ENCODE data around the gene NUBPL. TPM values are rescaled to one million over a fixed set of nuclear protein-coding genes. Genes with fewer than 3 reads are reported as not detected.

The NUBPL gene
- total and polyA plus RNA-seq, 5 donors = 9.6 to 23.9 (median 20.9) TPM

DNA sequence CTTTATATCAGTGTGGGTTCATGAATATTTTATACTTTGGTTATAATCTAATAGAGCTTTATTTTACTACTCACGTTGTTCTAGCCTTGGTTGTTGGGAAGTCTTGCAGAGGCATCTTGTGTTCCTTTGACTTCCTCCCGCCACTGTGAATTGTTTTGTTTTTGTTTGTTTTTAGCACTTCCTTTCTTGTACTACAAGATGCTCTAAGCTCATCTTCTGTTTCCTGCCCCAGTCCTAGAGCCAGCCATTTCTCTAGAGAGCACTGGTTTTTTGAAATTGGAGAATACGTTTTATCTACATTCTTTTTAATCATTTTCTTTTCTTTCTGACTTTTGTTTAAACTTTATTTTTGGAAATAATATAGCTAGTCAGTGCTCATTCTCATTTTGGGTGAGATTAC lies 15.9 kb upstream of the NUBPL start:
- DNase-seq = no peak
- no peak overlapping the region for H3K27ac ChIP-seq (ENCODE audit: low read length)
- intact Hi-C loops (cut with DNase I) = no loop called here
- no peak for ATAC-seq
- H3K9me3 ChIP-seq (ENCODE audit: control insufficient read depth, low read length) = no peaks in the 10 kb centered on the region
- WGBS = 33% methylated on average over 3 of the region's 3 CpGs
- no peak overlapping the region for H3K4me3 ChIP-seq (ENCODE audit: low read length)
- no peaks in the 10 kb centered on the region for H3K27me3 ChIP-seq (ENCODE audit: control insufficient read depth, insufficient read depth)
- H3K4me1 ChIP-seq (ENCODE audit: control insufficient read depth, insufficient read depth, low read length) = no peaks in the 10 kb centered on the region

DNA sequence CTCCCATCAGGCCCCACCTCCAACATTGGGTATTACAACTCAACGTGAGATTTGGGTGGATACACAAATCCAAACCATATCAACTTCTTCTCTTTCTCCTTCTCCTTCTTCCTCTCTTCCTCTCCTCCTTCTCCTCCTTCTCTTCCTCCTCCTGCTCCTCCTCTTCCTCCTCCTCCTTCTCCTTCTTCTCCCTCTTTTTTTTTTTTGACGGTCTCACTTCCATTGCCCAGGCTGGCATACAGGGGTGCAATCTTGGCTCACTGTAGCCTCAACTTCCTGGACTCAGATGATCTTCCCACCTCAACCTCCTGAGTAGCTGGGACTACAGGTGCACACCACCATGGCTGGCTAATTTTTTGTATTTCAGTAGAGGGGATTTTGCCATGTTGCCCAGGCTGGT lies 11.4 kb upstream of the NUBPL start:
- no peaks in the 10 kb centered on the region for H3K27me3 ChIP-seq (ENCODE audit: control insufficient read depth, insufficient read depth)
- ATAC-seq = no peak
- intact Hi-C loops (cut with DNase I) = no loop called here
- no peaks in the 10 kb centered on the region for H3K9me3 ChIP-seq (ENCODE audit: control insufficient read depth, low read length)
- H3K4me3 ChIP-seq (ENCODE audit: low read length) = no peak overlapping the region
- WGBS = 67% methylated on average over 2 of the region's 2 CpGs
- no peak for DNase-seq
- no peak overlapping the region for H3K27ac ChIP-seq (ENCODE audit: low read length)
- H3K4me1 ChIP-seq (ENCODE audit: control insufficient read depth, insufficient read depth, low read length) = no peaks in the 10 kb centered on the region

DNA sequence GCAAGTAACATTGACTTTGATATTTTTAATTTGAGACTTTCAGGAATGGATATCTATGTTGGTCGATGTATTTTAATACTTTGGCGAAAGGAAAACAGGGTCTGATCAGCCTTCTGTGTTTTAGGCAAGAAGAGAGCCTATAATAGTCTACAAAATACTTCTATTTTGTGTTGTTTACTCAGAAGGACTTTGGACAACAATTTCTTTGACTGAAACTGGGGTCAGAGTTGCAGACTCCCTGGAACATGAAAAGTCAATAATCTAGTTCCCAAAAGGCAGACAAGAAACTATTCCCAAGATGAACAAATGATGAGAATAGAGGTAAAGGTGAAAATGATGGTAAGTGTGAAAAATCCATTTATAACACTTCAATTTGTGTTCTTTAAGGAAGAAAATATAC lies 10.6 kb upstream of the NUBPL start:
- Histone ChIP-seq H3K9me3 (ENCODE audit: control insufficient read depth, low read length) (no peaks in the 10 kb centered on the region), H3K4me3 (ENCODE audit: low read length) (no peak overlapping the region), H3K4me1 (ENCODE audit: control insufficient read depth, insufficient read depth, low read length) (no peaks in the 10 kb centered on the region), H3K27ac (ENCODE audit: low read length) (no peak overlapping the region), H3K27me3 (ENCODE audit: control insufficient read depth, insufficient read depth) (no peaks in the 10 kb centered on the region)
- ATAC-seq = no peak
- no peak for DNase-seq
- 79% methylated on average over 2 of the region's 2 CpGs for WGBS
- intact Hi-C loops (cut with DNase I) = no loop called here

DNA sequence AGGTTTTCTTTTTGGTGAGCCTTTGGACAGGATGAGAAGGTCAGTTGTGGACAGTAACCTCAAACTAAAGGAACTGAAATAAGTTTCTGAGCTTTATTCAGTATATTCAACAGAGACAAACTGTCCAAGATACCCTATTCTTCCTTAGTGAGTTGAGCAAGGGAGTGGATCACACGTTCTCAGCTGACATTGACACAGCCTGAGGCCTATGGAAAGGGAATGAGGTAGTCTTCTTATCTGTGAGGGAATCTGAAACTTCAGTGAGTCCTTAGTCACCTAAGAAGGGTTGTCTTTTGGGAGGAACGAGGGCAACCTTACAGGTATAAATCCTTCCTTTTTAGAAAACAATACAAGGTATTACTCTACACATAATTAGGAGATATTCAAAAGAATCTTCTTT lies 5.0 kb upstream of the NUBPL start:
- ATAC-seq = no peak
- Histone ChIP-seq H3K4me3 (ENCODE audit: low read length) (no peak overlapping the region), H3K9me3 (ENCODE audit: control insufficient read depth, low read length) (no peaks in the 10 kb centered on the region), H3K27me3 (ENCODE audit: control insufficient read depth, insufficient read depth) (no peaks in the 10 kb centered on the region), H3K27ac (ENCODE audit: low read length) (no peak overlapping the region), H3K4me1 (ENCODE audit: control insufficient read depth, insufficient read depth, low read length) (no peaks in the 10 kb centered on the region)
- intact Hi-C loops (cut with DNase I) = no loop called here
- no peak for DNase-seq
- WGBS = 74% methylated on average over 2 of the region's 2 CpGs

DNA sequence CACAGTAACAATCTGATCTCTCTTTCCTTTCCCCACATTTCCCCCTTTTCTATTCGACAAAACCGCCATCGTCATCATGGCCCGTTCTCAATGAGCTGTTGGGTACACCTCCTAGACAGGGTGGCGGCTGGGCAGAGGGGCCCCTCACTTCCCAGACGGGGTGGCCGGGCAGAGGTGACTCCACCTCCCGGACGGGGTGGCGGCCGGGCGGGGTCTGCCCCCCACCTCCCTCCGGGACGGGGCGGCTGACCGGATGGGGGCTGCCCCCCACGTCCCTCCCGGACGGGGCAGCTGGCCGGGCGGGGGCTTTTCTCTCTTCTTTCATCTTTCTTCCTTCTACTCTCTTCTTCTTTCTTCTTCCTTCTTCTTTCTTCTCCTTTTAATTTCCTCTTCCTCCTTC lies 1.3 kb upstream of the NUBPL start:
- intact Hi-C loops (cut with DNase I) = loop anchor here in 1 of 4 donors (10.0 kb wide), 1 partner anchor 645 kb away; the partner anchor contains the start of genes RNU6-7 and RNU6-8
- H3K27me3 ChIP-seq (ENCODE audit: control insufficient read depth, insufficient read depth) = no peaks in the 10 kb centered on the region
- H3K4me1 ChIP-seq (ENCODE audit: control insufficient read depth, insufficient read depth, low read length) = no peaks in the 10 kb centered on the region
- WGBS = 93% methylated on average over 21 of the region's 21 CpGs
- ATAC-seq (no peak), DNase-seq (peak in 2 of 3 donors; percentile 37 to 61)
- H3K27ac ChIP-seq (ENCODE audit: low read length) = no peak overlapping the region
- no peaks in the 10 kb centered on the region for H3K9me3 ChIP-seq (ENCODE audit: control insufficient read depth, low read length)
- H3K4me3 ChIP-seq (ENCODE audit: low read length) = no peak overlapping the region

DNA sequence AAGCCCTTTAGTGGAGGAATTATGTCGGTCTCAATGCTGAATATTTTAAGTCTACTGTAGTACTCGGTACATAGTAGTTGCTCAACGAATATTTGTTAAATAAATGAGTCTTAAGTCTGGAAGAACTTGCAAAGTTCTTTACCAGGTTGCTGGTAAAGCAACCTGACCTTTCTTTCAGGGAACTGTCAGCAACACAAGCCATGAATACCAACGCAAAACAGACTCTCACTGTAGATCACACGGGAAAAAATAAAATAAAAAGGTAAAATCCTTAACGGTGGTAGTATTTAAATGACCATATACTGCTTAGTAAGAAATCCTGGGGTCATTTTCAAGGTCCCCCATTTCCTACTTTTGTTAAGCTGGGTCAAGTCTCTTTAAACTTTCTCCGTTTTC lies 447 bp upstream of the NUBPL start:
- Histone ChIP-seq H3K4me3 (ENCODE audit: low read length) (peak overlapping the region; percentile 96), H3K27me3 (ENCODE audit: control insufficient read depth, insufficient read depth) (no peaks in the 10 kb centered on the region), H3K27ac (ENCODE audit: low read length) (no peak overlapping the region), H3K9me3 (ENCODE audit: control insufficient read depth, low read length) (no peaks in the 10 kb centered on the region), H3K4me1 (ENCODE audit: control insufficient read depth, insufficient read depth, low read length) (no peaks in the 10 kb centered on the region)
- intact Hi-C loops (cut with DNase I) = loop anchor here in 1 of 4 donors (10.0 kb wide), 1 partner anchor 644 kb away; the partner anchor contains the start of genes RNU6-7 and RNU6-8
- DNase-seq (no peak), ATAC-seq (no peak)
- WGBS = 48% methylated on average over 7 of the region's 7 CpGs

DNA sequence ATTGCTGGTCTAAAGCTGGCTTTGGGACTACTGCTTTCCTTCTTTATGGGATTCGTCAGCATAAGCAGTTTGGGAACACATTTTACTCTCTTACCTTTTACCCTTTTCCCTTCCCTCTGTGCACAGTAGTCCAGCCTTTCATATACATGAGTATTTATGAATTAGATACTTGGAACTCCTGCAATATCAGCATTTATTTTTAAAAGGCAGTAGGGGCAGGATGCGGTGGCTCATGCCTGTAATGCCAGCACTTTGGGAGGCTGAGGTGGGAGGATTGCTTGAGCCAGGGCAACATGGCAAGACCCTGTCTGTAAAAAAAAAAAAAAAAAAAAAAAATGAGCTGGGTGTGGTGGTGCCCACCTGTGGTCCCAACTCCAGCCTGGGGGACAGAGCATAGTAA lies 3.0 kb downstream of the NUBPL start:
- ATAC-seq (no peak), DNase-seq (no peak)
- no peaks in the 10 kb centered on the region for H3K9me3 ChIP-seq (ENCODE audit: control insufficient read depth, low read length)
- H3K4me1 ChIP-seq (ENCODE audit: control insufficient read depth, insufficient read depth, low read length) = no peaks in the 10 kb centered on the region
- H3K27ac ChIP-seq (ENCODE audit: low read length) = no peak overlapping the region
- intact Hi-C loops (cut with DNase I) = loop anchor here in 1 of 4 donors (10.0 kb wide), 1 partner anchor 641 kb away; the partner anchor contains the start of genes RNU6-7 and RNU6-8
- WGBS = 95% methylated on average over 2 of the region's 2 CpGs
- no peaks in the 10 kb centered on the region for H3K27me3 ChIP-seq (ENCODE audit: control insufficient read depth, insufficient read depth)
- no peak overlapping the region for H3K4me3 ChIP-seq (ENCODE audit: low read length)

DNA sequence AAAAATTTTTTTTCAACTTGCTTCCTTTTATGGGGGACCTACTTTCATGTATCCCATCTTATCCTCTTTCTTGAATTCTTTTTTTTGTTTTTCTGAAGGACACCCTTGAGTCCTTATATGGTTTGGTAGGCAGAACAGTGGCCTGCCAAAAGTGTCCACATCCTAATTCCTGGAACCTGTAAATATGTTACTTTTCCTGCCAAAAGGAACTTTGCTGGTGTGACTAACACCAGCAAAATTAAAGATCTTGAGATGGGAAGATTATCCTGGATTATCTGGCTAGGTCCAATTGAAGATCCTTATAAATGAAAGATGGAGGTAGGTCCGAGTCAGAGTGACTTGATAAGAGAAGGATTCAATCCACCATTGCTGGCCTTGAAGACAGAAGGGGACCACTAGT lies 5.3 kb downstream of the NUBPL start:
- intact Hi-C loops (cut with DNase I) = loop anchor here in 1 of 4 donors (10.0 kb wide), 1 partner anchor 638 kb away; the partner anchor contains the start of genes RNU6-7 and RNU6-8
- H3K4me3 ChIP-seq (ENCODE audit: low read length) = no peak overlapping the region
- no peaks in the 10 kb centered on the region for H3K27me3 ChIP-seq (ENCODE audit: control insufficient read depth, insufficient read depth)
- ATAC-seq (no peak), DNase-seq (no peak)
- no peak overlapping the region for H3K27ac ChIP-seq (ENCODE audit: low read length)
- no peaks in the 10 kb centered on the region for H3K9me3 ChIP-seq (ENCODE audit: control insufficient read depth, low read length)
- 98% methylated on average over 1 of the region's 1 CpG for WGBS
- no peaks in the 10 kb centered on the region for H3K4me1 ChIP-seq (ENCODE audit: control insufficient read depth, insufficient read depth, low read length)

DNA sequence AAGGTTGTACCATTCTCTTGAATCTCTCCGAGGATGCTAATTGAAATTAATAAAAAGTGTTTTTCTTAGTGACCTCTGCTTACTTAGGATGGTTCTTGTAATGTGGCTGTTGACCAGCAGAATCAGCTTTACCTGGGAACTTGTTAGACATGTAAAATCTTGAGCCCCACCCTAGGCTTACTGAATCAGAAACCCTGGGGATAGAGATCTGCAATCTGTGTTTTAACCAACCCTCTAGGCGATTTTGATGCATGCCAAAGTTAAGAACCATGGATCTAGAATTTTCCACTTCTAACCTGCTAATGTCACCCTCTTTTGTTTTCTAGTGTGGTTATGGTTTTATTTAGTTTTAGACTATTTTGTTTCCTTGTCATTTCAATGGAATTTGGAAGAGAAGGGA lies 6.5 kb downstream of the NUBPL start:
- Histone ChIP-seq H3K4me1 (ENCODE audit: control insufficient read depth, insufficient read depth, low read length) (no peaks in the 10 kb centered on the region), H3K27ac (ENCODE audit: low read length) (no peak overlapping the region), H3K27me3 (ENCODE audit: control insufficient read depth, insufficient read depth) (no peaks in the 10 kb centered on the region), H3K4me3 (ENCODE audit: low read length) (no peak overlapping the region), H3K9me3 (ENCODE audit: control insufficient read depth, low read length) (no peaks in the 10 kb centered on the region)
- intact Hi-C loops (cut with DNase I) = loop anchor here in 1 of 4 donors (10.0 kb wide), 1 partner anchor 637 kb away; the partner anchor contains the start of genes RNU6-7 and RNU6-8
- DNase-seq = no peak
- ATAC-seq = no peak
- 83% methylated on average over 2 of the region's 2 CpGs for WGBS

DNA sequence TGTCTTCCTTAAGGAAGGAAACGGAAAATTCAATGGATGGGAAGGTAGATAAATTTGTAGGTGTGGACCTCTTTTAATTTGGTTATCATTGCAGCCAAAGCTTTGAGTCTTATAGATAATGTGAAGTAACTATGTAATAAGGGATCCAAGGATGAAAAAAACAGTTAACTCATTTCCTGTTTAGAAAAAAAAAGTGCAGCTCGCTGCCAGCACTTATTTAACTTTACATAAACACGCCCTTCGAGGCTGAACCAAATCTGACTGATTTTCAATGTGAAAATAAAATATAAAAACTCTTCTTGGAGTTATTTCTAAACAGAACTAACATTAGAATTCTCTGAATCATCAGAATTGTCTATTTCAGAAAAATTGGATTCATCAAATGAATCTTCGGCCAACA lies 7.0 kb downstream of the NUBPL start:
- DNase-seq (no peak), ATAC-seq (no peak)
- H3K27me3 ChIP-seq (ENCODE audit: control insufficient read depth, insufficient read depth) = no peaks in the 10 kb centered on the region
- no peak overlapping the region for H3K27ac ChIP-seq (ENCODE audit: low read length)
- H3K4me1 ChIP-seq (ENCODE audit: control insufficient read depth, insufficient read depth, low read length) = no peaks in the 10 kb centered on the region
- 37% methylated on average over 5 of the region's 5 CpGs for WGBS
- no peaks in the 10 kb centered on the region for H3K9me3 ChIP-seq (ENCODE audit: control insufficient read depth, low read length)
- intact Hi-C loops (cut with DNase I) = loop anchor here in 1 of 4 donors (10.0 kb wide), 1 partner anchor 637 kb away; the partner anchor contains the start of genes RNU6-7 and RNU6-8
- H3K4me3 ChIP-seq (ENCODE audit: low read length) = no peak overlapping the region

DNA sequence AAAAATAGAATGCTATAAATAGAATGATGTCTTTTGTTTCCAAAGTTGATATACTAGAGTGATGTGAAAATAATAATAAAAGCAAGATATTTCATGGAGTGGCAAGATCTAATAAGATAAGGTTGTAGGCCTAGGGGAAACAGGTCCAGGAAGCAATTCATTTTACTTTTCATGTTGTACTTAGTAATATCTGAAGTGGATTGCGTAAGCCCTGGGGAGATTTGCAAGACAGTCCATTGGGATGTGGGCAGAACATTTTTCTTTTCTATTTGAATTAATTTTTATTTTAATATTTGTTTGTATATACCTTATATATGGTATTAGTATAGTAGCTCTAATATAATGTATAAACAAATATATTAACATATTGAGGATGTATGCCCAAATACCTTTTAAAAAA lies 7.5 kb downstream of the NUBPL start:
- WGBS = 76% methylated on average over 1 of the region's 1 CpG
- ATAC-seq (peak in 1 of 2 donors; percentile 32), DNase-seq (no peak)
- intact Hi-C loops (cut with DNase I) = loop anchor here in 1 of 4 donors (10.0 kb wide), 1 partner anchor 636 kb away; the partner anchor contains the start of genes RNU6-7 and RNU6-8
- H3K9me3 ChIP-seq (ENCODE audit: control insufficient read depth, low read length) = no peaks in the 10 kb centered on the region
- no peak overlapping the region for H3K4me3 ChIP-seq (ENCODE audit: low read length)
- no peak overlapping the region for H3K27ac ChIP-seq (ENCODE audit: low read length)
- no peaks in the 10 kb centered on the region for H3K27me3 ChIP-seq (ENCODE audit: control insufficient read depth, insufficient read depth)
- H3K4me1 ChIP-seq (ENCODE audit: control insufficient read depth, insufficient read depth, low read length) = no peaks in the 10 kb centered on the region

DNA sequence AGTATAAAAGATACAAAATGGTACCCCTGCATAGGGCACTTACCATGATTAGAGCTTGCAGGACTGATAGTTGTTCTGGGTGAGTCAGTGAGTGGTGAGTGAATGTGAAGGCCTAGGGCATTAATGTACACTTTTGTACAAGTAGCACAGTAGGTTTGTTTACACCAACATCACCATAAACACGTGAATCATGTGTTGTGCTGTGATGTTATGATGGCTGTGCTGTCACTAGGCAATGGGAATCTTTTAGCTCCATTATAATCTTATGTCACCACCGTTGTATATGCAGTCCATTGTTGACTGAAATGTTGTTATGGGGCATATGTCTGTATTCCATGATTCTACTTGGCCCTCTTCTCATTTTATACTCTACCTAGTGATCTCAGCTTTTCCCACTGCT lies 11.8 kb downstream of the NUBPL start:
- intact Hi-C loops (cut with DNase I) = no loop called here

More for the DNA sequence above, 11.8 kb downstream of the NUBPL start:
- ATAC-seq = no peak
- 89% methylated on average over 2 of the region's 2 CpGs for WGBS
- no peak for DNase-seq
- Histone ChIP-seq H3K4me3 (ENCODE audit: low read length) (no peak overlapping the region), H3K4me1 (ENCODE audit: control insufficient read depth, insufficient read depth, low read length) (peaks cover 3% of the 10 kb centered on the region), H3K27ac (ENCODE audit: low read length) (no peak overlapping the region), H3K9me3 (ENCODE audit: control insufficient read depth, low read length) (no peaks in the 10 kb centered on the region), H3K27me3 (ENCODE audit: control insufficient read depth, insufficient read depth) (no peaks in the 10 kb centered on the region)
